ENCODE measurements around the gene PLCB4.

DNA sequence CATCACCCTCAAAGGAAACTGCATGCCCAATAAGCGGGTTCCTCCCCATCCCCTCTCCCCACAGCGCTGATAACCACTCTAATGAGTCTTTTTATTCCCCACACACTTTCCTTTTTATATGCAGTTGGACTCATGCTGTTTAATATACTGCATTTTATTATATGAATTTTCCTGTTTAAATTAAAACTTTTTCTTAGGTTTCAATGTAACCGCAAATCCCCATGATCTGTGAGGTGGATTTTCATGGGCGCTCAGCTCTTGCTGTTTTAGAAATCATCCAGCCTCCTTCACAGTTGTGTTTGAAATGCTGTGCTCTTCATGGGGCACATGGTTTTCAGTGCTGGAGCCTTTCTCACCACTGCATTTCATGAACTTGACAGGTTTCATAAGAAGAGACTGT, 280.4 kb downstream of the PLCB4 start:
- TF ChIP-seq CTCF (conservative IDR thresholded peaks at IDR 0.05; ENCODE audit: low read length) (no peak), EZH2phosphoT487 (IDR thresholded peaks at IDR 0.05; ENCODE audit: borderline replicate concordance, low read depth, low read length) (no peak)

Measured in OCI-LY7 (cell line).